BLaER1 (cell line): ENCODE data around the gene P2RY14.

Source experiments
- H3K27ac ChIP-seq: shearing (Covaris generic); formaldehyde crosslinking; 2 replicates; pipeline ENCODE4 v1.8.1; 2022
- H3K27me3 ChIP-seq: shearing (Covaris generic); formaldehyde crosslinking; 2 replicates; pipeline ENCODE4 v1.8.1; 2022
- H3K36me3 ChIP-seq: shearing (Covaris generic); formaldehyde crosslinking; 2 replicates; pipeline ENCODE4 v1.8.1; 2022
- H3K4me1 ChIP-seq: shearing (Covaris generic); formaldehyde crosslinking; 2 replicates; pipeline ENCODE4 v1.8.1; 2022
- H3K4me2 ChIP-seq: shearing (Covaris generic); formaldehyde crosslinking; 2 replicates; pipeline ENCODE4 v1.8.1; 2022
- H3K4me3 ChIP-seq: shearing (Covaris generic); formaldehyde crosslinking; 2 replicates; pipeline ENCODE4 v1.8.1; 2022
- H3K9ac ChIP-seq: shearing (Covaris generic); formaldehyde crosslinking; 2 replicates; pipeline ENCODE4 v1.8.1; 2022
- H3K9me3 ChIP-seq: shearing (Covaris generic); formaldehyde crosslinking; 2 replicates; pipeline ENCODE4 v1.8.1; 2022
- H4K20me1 ChIP-seq: shearing (Covaris generic); formaldehyde crosslinking; 2 replicates; pipeline ENCODE4 v1.8.1; 2022
- Cebpa-rat ChIP-seq: shearing (Covaris generic); IDR thresholded peaks from 2 replicates; pipeline ENCODE4 v1.8.1; 2022

P2RY14 gene

GRCh38 chr3:151315136-151315535 is 36.8 kb upstream of the P2RY14 start:
- no peak for TF ChIP-seq Cebpa-rat
- Histone ChIP-seq H3K9me3 (no peaks in the 10 kb centered on the region), H3K27me3 (no peaks in the 10 kb centered on the region), H4K20me1 (no peaks in the 10 kb centered on the region), H3K4me1 (no peaks in the 10 kb centered on the region), H3K27ac (no peak overlapping the region), H3K9ac (no peak overlapping the region), H3K4me2 (no peak overlapping the region), H3K4me3 (no peak overlapping the region), H3K36me3 (no peaks in the 10 kb centered on the region)

- Histone ChIP-seq H3K4me1 (no peaks in the 10 kb centered on the region), H3K4me3 (no peak overlapping the region), H3K27me3 (no peaks in the 10 kb centered on the region), H3K27ac (no peak overlapping the region), H3K9me3 (no peaks in the 10 kb centered on the region), H3K36me3 (no peaks in the 10 kb centered on the region), H4K20me1 (no peaks in the 10 kb centered on the region), H3K4me2 (no peak overlapping the region), H3K9ac (no peak overlapping the region)
- no peak for TF ChIP-seq Cebpa-rat
Observed at GRCh38 chr3:151314593-151314992, 36.3 kb upstream of the P2RY14 start.

GRCh38 chr3:151314137-151314536 is 35.8 kb upstream of the P2RY14 start:
- TF ChIP-seq Cebpa-rat, result peak; percentile 25; the same call in 1 of the 2 replicates
- H3K27me3 ChIP-seq, result no peaks in the 10 kb centered on the region
- H3K9me3 ChIP-seq, result no peaks in the 10 kb centered on the region
- H4K20me1 ChIP-seq, result no peaks in the 10 kb centered on the region
- no peak overlapping the region for H3K9ac ChIP-seq
- no peaks in the 10 kb centered on the region for H3K4me1 ChIP-seq
- H3K36me3 ChIP-seq, result no peaks in the 10 kb centered on the region
- H3K27ac ChIP-seq, result no peak overlapping the region
- H3K4me2 ChIP-seq, result no peak overlapping the region
- no peak overlapping the region for H3K4me3 ChIP-seq

GRCh38 chr3:151312972-151313371 is 34.6 kb upstream of the P2RY14 start:
- Histone ChIP-seq H3K36me3 (no peaks in the 10 kb centered on the region), H3K9me3 (no peaks in the 10 kb centered on the region), H3K4me3 (no peak overlapping the region), H3K4me1 (no peaks in the 10 kb centered on the region), H3K4me2 (no peak overlapping the region), H3K27me3 (no peaks in the 10 kb centered on the region), H3K9ac (no peak overlapping the region), H4K20me1 (no peaks in the 10 kb centered on the region), H3K27ac (no peak overlapping the region)
- no peak for TF ChIP-seq Cebpa-rat

GRCh38 chr3:151309566-151309965 is 31.2 kb upstream of the P2RY14 start:
- Histone ChIP-seq H3K4me3 (no peak overlapping the region), H3K27ac (no peak overlapping the region), H4K20me1 (no peaks in the 10 kb centered on the region), H3K9ac (no peak overlapping the region), H3K4me2 (no peak overlapping the region), H3K27me3 (no peaks in the 10 kb centered on the region), H3K9me3 (no peaks in the 10 kb centered on the region), H3K36me3 (no peaks in the 10 kb centered on the region), H3K4me1 (no peaks in the 10 kb centered on the region)
- TF ChIP-seq Cebpa-rat, result no peak

- TF ChIP-seq Cebpa-rat, result no peak
- H3K4me1 ChIP-seq, result no peaks in the 10 kb centered on the region
- no peaks in the 10 kb centered on the region for H3K36me3 ChIP-seq
- no peak overlapping the region for H3K9ac ChIP-seq
- H3K4me3 ChIP-seq, result no peak overlapping the region
- H4K20me1 ChIP-seq, result no peaks in the 10 kb centered on the region
- no peaks in the 10 kb centered on the region for H3K9me3 ChIP-seq
- no peak overlapping the region for H3K4me2 ChIP-seq
- H3K27me3 ChIP-seq, result no peaks in the 10 kb centered on the region
- H3K27ac ChIP-seq, result no peak overlapping the region
Observed at GRCh38 chr3:151307583-151308488, 29.5 kb upstream of the P2RY14 start.

GRCh38 chr3:151307131-151307530 is 28.8 kb upstream of the P2RY14 start:
- Histone ChIP-seq H3K27ac (no peak overlapping the region), H3K9ac (no peak overlapping the region), H3K4me1 (no peaks in the 10 kb centered on the region)

GRCh38 chr3:151306168-151306810 is 27.9 kb upstream of the P2RY14 start:
- Histone ChIP-seq H3K4me3 (no peak overlapping the region), H4K20me1 (no peaks in the 10 kb centered on the region), H3K27me3 (no peaks in the 10 kb centered on the region), H3K36me3 (no peaks in the 10 kb centered on the region), H3K27ac (no peak overlapping the region), H3K9me3 (no peaks in the 10 kb centered on the region), H3K4me1 (no peaks in the 10 kb centered on the region), H3K9ac (no peak overlapping the region), H3K4me2 (no peak overlapping the region)
- TF ChIP-seq Cebpa-rat, result no peak

More at GRCh38 chr3:151307131-151307530, 28.8 kb upstream of the P2RY14 start:
- H4K20me1 ChIP-seq, result no peaks in the 10 kb centered on the region
- H3K9me3 ChIP-seq, result no peaks in the 10 kb centered on the region
- no peaks in the 10 kb centered on the region for H3K36me3 ChIP-seq
- TF ChIP-seq Cebpa-rat, result no peak
- H3K27me3 ChIP-seq, result no peaks in the 10 kb centered on the region
- no peak overlapping the region for H3K4me3 ChIP-seq
- H3K4me2 ChIP-seq, result no peak overlapping the region

- H3K27me3 ChIP-seq, result no peaks in the 10 kb centered on the region
- TF ChIP-seq Cebpa-rat, result no peak
- H4K20me1 ChIP-seq, result no peaks in the 10 kb centered on the region
- H3K27ac ChIP-seq, result no peak overlapping the region
- H3K4me2 ChIP-seq, result no peak overlapping the region
- no peak overlapping the region for H3K4me3 ChIP-seq
- H3K36me3 ChIP-seq, result no peaks in the 10 kb centered on the region
- no peak overlapping the region for H3K9ac ChIP-seq
- no peaks in the 10 kb centered on the region for H3K9me3 ChIP-seq
- no peaks in the 10 kb centered on the region for H3K4me1 ChIP-seq
Observed at GRCh38 chr3:151305775-151306151, 27.4 kb upstream of the P2RY14 start.

- H3K27ac ChIP-seq, result no peak overlapping the region
- H4K20me1 ChIP-seq, result no peaks in the 10 kb centered on the region
- no peak for TF ChIP-seq Cebpa-rat
- H3K9me3 ChIP-seq, result no peaks in the 10 kb centered on the region
- H3K9ac ChIP-seq, result no peak overlapping the region
- H3K4me1 ChIP-seq, result no peaks in the 10 kb centered on the region
- no peaks in the 10 kb centered on the region for H3K27me3 ChIP-seq
- no peak overlapping the region for H3K4me3 ChIP-seq
- no peaks in the 10 kb centered on the region for H3K36me3 ChIP-seq
- H3K4me2 ChIP-seq, result no peak overlapping the region
Observed at GRCh38 chr3:151305060-151305774, 26.9 kb upstream of the P2RY14 start.
